ENCODE measurements around the gene ACVR1C.

DNA sequence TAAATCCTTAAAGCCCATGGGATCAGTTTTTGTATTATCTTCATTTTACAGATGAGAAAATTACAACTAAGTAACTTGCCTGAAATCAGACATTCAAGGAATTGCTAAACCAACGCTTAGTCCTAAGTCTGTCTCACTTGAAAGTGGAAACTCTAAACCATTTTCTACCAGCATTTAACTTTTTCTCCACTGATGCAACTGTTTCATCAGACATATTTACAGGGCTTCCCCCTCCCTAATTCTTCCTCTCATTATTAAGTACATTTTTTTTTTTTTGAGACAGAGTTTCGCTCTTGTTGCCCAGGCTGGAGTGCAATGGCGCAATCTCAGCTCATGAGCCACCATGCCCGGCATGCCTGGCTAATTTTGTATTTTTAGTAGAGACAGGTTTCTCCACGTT is 88.6 kb downstream of the ACVR1C start:
- no peak for TF ChIP-seq EP300 (IDR thresholded peaks at IDR 0.05)
- TF ChIP-seq, protein P1, sequence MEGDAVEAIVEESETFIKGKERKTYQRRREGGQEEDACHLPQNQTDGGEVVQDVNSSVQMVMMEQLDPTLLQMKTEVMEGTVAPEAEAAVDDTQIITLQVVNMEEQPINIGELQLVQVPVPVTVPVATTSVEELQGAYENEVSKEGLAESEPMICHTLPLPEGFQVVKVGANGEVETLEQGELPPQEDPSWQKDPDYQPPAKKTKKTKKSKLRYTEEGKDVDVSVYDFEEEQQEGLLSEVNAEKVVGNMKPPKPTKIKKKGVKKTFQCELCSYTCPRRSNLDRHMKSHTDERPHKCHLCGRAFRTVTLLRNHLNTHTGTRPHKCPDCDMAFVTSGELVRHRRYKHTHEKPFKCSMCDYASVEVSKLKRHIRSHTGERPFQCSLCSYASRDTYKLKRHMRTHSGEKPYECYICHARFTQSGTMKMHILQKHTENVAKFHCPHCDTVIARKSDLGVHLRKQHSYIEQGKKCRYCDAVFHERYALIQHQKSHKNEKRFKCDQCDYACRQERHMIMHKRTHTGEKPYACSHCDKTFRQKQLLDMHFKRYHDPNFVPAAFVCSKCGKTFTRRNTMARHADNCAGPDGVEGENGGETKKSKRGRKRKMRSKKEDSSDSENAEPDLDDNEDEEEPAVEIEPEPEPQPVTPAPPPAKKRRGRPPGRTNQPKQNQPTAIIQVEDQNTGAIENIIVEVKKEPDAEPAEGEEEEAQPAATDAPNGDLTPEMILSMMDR (IDR thresholded peaks at IDR 0.05), result no peak
- TF ChIP-seq POLR2AphosphoS5 (IDR thresholded peaks at IDR 0.05), result no peak
- no peak for TF ChIP-seq POLR2A (IDR thresholded peaks at IDR 0.05)
